ENCODE data around the gene GRAP.
"Not testable (repeated sequence)": the region's sequence is repeated elsewhere in the genome, so short reads cannot be mapped to it uniquely, and the experiment has no call there.

GRAP gene

DNA sequence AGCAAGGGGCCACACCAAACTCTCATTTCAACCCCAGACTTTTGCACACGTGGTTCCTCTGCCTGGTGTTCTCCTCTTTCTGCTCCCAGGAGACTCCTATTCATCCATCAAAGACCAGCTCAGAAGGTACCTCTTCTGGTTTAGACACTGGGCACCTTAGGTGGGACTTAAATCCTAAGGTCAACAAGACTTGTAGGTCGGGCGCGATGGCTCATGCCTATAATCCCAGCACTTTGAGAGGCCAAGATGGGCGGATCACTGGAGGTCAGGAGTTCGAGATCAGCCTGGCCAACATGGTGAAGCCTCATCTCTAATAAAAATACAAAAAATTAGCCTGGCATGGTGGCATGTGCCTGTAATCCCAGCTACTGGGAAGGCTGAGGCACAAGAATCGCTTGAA is 753 bp upstream of the GRAP start:
- H3K4me3 ChIP-seq (replicated peaks in 1 of 2; ENCODE audit: low read depth in 2 of 2, low read length in 2 of 2); DNase-seq (ENCODE audit: low read depth in 2 of 2): not testable (repeated sequence)

DNA sequence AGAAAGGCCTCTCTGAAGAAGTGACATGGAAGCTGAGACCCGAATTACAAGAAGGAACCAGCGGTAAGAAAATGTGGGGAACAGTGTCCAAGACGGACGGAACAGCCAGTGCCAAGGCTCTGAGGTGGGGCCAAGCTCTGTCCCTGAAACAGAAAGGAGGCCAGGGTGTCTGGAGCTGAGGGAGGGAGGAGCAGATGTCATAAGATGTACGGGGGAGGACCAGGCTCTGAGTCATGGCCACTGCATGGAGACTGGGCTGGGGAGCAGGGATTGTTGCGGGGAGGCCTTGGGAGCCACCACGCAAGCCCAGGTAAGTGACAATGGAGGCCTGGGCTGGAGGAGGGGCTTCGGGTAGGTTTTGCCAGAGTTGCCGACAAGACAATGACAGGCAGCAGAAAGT is 2.1 kb downstream of the GRAP start:
- H3K4me3 ChIP-seq (replicated peaks in 1 of 2; ENCODE audit: low read depth in 2 of 2, low read length in 2 of 2); DNase-seq (ENCODE audit: low read depth in 2 of 2): not testable (repeated sequence)

DNA sequence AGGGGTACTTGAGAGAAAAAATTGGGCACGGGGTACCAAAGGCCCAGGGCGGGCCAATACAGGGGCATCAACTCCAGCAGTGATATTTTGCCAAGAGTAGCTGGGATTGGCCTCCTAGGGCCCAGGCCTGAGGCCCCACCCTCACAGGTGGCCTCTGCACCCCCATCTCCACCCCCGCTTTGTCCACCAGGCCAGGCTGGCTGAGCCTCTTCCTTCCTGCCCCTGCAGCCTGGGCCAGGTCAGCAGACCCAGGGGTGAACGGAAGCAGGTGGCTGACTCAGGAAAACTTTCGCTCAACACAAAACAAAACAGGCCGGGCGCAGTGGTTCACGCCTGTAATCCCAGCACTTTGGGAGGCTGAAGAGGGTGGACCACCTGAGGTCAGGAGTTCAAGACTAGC is 3.7 kb downstream of the GRAP start:
- not testable (repeated sequence) for DNase-seq (ENCODE audit: low read depth in 2 of 2); H3K4me3 ChIP-seq (replicated peaks in 1 of 2; ENCODE audit: low read depth in 2 of 2, low read length in 2 of 2)

DNA sequence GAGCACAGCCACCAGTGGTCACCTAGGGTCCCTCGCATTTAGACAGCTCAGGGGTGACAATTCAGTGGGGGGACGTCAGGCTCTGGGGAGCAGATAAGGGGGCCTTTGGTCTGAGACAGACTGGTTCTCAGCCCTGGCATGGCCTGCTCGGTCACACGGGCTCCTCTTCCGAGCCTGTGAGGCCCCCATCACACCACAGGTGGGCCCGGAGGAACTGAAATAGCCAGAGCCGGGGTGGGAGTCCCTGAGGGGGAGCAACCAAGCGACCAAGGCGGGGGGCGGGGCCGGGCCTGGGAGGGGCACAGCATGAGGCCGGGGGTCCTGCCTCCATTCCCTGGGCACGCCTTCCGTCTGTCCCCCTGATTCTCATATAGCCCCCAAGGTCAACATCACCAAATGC is 4.4 kb downstream of the GRAP start:
- DNase-seq (ENCODE audit: low read depth in 2 of 2); H3K4me3 ChIP-seq (replicated peaks in 1 of 2; ENCODE audit: low read depth in 2 of 2, low read length in 2 of 2): not testable (repeated sequence)

DNA sequence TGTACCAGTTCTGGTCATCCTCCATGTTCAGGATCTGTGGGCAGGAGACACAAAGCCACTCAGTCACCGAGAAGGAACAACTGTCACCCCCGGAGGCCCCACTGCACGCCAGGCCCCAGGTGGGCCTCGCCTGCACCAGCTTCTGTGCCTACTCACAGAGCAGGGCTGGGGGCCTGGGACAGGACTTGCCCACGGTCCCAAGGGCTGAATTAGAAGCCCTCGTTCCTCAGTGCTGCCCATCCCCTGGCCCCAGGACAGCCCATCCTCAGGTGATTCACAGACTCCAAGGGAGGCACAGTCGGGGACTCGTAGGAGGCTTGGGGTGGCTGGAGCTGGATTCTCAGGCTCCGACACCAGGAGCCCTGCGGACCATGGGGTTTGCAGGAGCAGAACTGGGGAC is 4.9 kb downstream of the GRAP start:
- DNase-seq (ENCODE audit: low read depth in 2 of 2): not testable (repeated sequence)

DNA sequence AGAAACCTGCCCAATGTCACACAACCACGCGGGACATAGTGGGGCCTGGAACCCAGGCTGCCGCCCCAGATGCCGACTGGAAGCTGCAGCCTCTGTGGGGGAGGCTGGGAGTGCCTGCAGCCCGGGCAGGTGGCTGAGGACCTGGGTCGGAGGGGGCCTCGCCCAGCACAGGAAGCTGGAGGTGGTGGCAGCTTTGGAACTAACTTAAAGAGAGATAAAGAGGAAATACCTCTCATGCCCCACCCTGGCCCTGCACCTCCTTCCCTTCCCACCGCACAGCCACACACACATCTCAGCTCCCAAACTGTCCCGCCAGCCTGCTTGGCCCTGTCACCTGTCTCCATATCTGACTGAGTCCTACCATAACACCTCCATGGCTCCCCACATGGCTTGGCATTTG is 6.4 kb downstream of the GRAP start:
- not testable (repeated sequence) for H3K4me3 ChIP-seq (replicated peaks in 1 of 2; ENCODE audit: low read depth in 2 of 2, low read length in 2 of 2); DNase-seq (ENCODE audit: low read depth in 2 of 2)

More for the DNA sequence above, 4.9 kb downstream of the GRAP start:
- H3K4me3 ChIP-seq (replicated peaks in 1 of 2; ENCODE audit: low read depth in 2 of 2, low read length in 2 of 2): not testable (repeated sequence)

DNA sequence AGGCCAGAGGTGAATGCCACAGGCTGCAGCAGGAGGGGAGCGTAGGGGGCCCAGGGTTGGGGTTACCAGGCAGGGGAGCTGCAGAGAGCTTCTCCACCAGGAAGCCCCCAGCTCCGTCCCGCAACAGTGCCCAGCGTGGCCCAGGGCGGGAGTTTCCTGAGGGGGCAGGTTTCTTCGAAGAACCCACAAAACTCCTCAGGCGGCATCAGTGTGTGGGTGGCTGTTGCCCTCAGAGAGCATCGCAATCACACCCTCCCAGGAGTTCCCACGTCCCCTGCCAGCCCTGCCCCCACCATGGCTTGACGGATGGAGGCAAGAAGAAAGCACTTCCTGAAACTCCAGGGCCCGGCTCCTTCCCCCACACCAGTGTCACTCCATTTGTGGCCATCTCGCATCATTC is 8.0 kb downstream of the GRAP start:
- DNase-seq (ENCODE audit: low read depth in 2 of 2): not testable (repeated sequence)

DNA sequence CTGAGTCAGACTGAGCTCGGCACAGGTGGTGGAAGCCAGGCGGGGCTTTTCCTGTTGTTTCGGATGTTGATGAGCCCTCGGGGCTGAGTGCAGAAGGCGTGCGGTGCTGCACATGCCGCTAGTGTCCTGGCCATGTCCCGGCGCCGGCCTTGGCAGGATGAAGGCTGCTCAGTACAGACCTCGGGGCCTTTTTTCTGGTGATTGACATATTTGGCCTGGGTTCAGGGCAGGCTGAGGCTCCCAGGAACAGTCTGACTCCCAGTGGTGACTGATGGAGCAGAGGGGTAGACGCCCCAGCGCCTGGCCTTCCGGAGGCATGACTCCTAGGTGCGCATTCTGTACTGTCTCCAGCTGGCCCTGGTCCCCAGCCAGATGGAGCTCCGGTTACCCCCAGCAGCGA is 8.8 kb downstream of the GRAP start:
- H3K4me3 ChIP-seq (replicated peaks in 1 of 2; ENCODE audit: low read depth in 2 of 2, low read length in 2 of 2); DNase-seq (ENCODE audit: low read depth in 2 of 2): not testable (repeated sequence)

More for the DNA sequence above, 8.0 kb downstream of the GRAP start:
- H3K4me3 ChIP-seq (replicated peaks in 1 of 2; ENCODE audit: low read depth in 2 of 2, low read length in 2 of 2): not testable (repeated sequence)

DNA sequence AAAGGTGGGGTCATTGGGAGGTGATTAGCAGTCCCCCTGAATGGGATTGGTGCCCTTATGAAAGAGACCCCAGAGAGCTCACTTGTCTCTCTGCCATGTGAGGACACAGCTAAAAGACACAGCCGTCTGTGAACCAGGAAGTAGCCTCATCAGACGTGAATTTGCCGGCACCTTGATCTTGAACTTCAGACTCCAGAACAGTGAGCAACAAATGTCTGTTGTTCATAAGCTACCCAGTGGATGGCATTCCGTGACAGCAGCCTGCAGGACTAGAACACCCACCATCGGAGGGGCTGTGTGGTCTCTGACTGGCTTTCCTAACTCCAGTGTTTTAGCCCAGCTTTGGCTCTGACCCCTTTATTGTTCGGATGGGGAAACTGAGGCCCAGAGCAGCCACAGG is 9.2 kb downstream of the GRAP start:
- H3K4me3 ChIP-seq (replicated peaks in 1 of 2; ENCODE audit: low read depth in 2 of 2, low read length in 2 of 2); DNase-seq (ENCODE audit: low read depth in 2 of 2): not testable (repeated sequence)

DNA sequence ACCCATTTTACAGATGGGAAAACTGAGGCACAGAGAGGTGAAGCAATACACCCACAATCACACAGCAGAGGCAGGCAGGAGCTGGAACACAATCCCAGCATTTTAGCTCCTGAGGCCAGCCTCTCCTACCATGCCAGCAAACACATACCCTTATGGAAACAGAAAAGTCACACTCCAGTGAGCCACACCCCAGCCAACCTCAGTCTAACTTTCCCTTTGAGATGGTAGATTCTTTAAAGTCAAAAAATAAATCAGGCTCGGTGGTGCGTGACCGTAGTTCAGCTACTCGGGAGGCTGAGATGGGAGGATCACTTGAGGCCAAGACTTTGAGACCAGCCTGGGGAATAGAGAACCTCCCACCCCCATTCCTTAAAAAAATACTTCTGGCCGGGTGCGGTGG is 10.6 kb downstream of the GRAP start:
- not testable (repeated sequence) for DNase-seq (ENCODE audit: low read depth in 2 of 2); H3K4me3 ChIP-seq (replicated peaks in 1 of 2; ENCODE audit: low read depth in 2 of 2, low read length in 2 of 2)

DNA sequence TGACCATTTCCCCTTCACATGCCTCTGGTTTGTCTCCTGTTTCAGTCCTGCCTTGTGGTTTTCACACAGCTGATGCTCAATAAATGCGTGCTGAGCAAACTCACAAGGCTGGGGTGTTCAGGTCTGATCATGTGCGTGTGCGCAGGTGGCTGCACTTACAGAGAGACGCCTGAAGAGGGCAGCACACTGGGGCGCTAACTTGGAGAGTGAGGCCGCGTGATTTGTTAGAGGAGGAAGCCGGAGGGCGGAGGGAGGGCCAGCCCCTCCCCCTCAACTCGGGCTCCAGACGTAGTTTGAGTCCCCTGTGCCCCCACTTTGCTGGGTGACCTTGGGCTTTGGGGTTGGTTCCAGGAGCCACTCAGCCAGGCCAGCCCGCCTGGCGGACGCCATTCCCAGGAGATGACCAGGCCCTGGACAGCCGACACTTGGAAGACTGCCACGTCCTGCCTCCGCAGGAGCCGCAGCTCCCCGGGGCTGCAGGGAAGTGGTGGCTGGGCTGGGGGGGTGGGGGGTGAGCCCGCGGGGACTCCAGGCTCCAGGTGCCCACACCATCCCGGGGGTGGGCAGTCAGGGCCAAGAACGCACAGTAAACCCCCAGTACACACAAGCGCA is 14.3 kb downstream of the GRAP start:
- not testable (repeated sequence) for H3K4me3 ChIP-seq (replicated peaks in 1 of 2; ENCODE audit: low read depth in 2 of 2, low read length in 2 of 2); DNase-seq (ENCODE audit: low read depth in 2 of 2)

DNA sequence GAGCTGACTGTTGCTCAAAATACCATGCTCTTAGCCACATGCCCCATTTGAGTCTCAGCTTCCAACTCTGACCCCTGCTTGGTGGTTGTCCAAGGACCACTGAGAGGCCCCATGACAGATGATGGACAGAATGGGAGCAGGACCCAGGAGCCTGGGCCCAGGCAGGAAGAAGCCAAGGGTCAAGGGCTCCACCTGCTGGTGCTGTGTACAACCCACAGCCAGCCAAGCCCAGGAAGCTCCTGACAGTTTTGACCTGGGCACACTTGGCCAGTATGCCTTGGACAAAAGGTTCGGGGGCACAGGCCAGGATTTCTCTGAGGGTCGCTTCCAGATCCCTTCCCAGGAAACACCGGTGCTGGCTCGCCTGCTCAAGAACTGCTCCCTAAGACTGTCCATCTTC is 15.0 kb downstream of the GRAP start:
- H3K4me3 ChIP-seq (replicated peaks in 1 of 2; ENCODE audit: low read depth in 2 of 2, low read length in 2 of 2); DNase-seq (ENCODE audit: low read depth in 2 of 2): not testable (repeated sequence)
- TF ChIP-seq, protein P1, sequence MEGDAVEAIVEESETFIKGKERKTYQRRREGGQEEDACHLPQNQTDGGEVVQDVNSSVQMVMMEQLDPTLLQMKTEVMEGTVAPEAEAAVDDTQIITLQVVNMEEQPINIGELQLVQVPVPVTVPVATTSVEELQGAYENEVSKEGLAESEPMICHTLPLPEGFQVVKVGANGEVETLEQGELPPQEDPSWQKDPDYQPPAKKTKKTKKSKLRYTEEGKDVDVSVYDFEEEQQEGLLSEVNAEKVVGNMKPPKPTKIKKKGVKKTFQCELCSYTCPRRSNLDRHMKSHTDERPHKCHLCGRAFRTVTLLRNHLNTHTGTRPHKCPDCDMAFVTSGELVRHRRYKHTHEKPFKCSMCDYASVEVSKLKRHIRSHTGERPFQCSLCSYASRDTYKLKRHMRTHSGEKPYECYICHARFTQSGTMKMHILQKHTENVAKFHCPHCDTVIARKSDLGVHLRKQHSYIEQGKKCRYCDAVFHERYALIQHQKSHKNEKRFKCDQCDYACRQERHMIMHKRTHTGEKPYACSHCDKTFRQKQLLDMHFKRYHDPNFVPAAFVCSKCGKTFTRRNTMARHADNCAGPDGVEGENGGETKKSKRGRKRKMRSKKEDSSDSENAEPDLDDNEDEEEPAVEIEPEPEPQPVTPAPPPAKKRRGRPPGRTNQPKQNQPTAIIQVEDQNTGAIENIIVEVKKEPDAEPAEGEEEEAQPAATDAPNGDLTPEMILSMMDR (IDR thresholded peaks at IDR 0.05; ENCODE audit: low read depth, low read length): peak; percentile 34

DNA sequence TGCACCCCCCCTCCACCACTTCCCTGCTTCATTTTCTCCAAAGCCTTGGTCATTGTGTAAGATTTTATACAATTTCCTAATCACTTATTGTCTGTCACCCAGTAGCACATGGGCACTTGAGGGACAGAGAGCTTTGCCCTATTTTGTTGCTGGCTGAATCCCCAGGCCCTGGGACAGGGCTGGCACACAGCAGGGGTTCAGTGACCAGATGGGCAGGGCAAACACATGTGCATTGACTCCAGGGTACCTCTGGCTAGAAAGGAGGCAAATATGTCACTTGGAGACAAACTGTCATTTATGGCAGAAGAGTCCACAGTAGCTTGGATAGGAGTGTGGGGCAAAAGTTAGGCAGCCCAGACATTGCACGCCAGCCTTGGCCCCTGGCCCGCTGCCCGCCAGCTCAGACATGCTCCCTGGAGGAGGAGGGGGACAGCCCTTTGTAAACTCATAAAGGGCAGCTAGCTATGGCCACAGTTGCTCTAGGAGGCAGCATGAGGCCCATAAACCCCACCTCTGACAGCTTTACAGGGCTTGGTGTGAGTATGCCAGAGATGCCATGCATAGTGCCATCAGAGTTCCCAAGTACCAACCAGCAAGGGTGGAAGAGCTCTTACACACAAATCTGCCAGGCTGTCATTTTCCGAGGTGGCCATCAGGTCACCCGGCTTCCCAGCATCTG is 15.8 kb downstream of the GRAP start:
- H3K4me3 ChIP-seq (replicated peaks in 1 of 2; ENCODE audit: low read depth in 2 of 2, low read length in 2 of 2): not testable (repeated sequence)

DNA sequence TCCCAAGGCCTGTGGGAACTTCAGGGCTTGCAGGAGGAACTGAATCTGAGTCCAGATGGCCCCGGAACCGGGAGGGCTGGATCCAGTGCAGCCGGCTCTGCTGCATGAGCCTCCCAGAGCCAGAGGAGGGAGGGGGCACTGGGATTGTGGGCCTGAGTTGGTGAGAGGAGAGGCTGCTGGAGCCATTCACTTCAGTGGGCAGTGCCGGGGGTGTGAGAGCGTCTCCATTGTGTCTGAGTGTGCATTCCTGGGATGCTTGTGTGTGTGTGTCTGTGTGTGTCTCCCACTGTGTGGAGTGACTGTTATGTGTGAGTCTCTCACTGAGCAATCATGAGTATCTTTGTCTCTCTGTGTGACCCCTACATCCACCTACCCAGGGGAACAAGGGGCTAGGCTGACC is 17.0 kb downstream of the GRAP start:
- H3K4me3 ChIP-seq (replicated peaks in 1 of 2; ENCODE audit: low read depth in 2 of 2, low read length in 2 of 2); DNase-seq (ENCODE audit: low read depth in 2 of 2): not testable (repeated sequence)

More for the DNA sequence above, 15.8 kb downstream of the GRAP start:
- not testable (repeated sequence) for DNase-seq (ENCODE audit: low read depth in 2 of 2)

DNA sequence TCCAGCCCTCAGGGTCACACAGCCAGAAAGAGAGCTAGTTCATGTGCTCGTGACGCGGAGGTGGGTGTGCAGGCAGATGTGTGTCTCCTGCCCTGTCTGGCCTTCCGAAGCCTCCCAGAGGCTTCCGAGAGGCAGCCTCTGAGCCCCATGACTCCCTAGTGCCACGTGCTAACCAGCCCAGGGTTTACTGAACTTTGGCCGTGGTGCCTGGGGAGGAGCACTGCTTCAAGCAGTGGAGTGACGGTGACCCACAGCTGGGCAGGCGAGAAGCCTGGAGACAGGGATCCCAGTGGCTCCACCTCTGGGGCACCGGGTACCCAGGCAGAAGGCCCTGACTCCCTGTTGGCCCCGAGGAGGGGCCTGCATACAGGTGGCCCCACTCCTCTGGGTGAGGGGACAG is 18.1 kb downstream of the GRAP start:
- not testable (repeated sequence) for H3K4me3 ChIP-seq (replicated peaks in 1 of 2; ENCODE audit: low read depth in 2 of 2, low read length in 2 of 2); DNase-seq (ENCODE audit: low read depth in 2 of 2)
